ENCODE measurements around the gene CIITA. TPM values are rescaled to one million over a fixed set of nuclear protein-coding genes. Genes with fewer than 3 reads are reported as not detected.
A peak's percentile ranks its signal among the peaks of the same experiment; 100 is the strongest.

CIITA gene
- total and polyA plus RNA-seq, 10 of the 15 experiments (the other 5 are each of a cell fraction or from before 2014, with no cell fraction given), result 11.5 to 145 (median 49.7) TPM

GRCh38 chr16:10878328-10878643 is 1.3 kb downstream of the CIITA start:
- Histone ChIP-seq H3K36me3 (ENCODE audit: control insufficient read depth in 2 of 2, insufficient read depth in 2 of 2, low read length in 1 of 2) (peaks cover 5% of the 10 kb centered on the region in 2 experiments; a peak in 2 of 4 replicates), H2AFZ (ENCODE audit: control insufficient read depth, low read depth, low read length) (no peak overlapping the region), H3K4me3 (peak overlapping the region; percentile 78), H3K9ac (ENCODE audit: control insufficient read depth, insufficient read depth, low read length) (peak overlapping the region; percentile 85), H3K27ac (ENCODE audit: control insufficient read depth, insufficient read depth) (peak overlapping the region; percentile 94), H3K4me1 (ENCODE audit: control insufficient read depth, insufficient read depth, low read length) (peaks cover 46% of the 10 kb centered on the region), H4K20me1 (ENCODE audit: control insufficient read depth, insufficient read depth) (peaks cover 2% of the 10 kb centered on the region; the same call in 1 of the 2 replicates), H3K4me2 (ENCODE audit: control insufficient read depth, insufficient read depth) (peak overlapping the region; percentile 70), H3K27me3 (replicated peaks in 1 of 2; ENCODE audit: control insufficient read depth in 2 of 2, insufficient read depth in 2 of 2, low read length in 1 of 2) (no peaks in the 10 kb centered on the region), H3K79me2 (ENCODE audit: control insufficient read depth, insufficient read depth, low read length) (peaks cover 60% of the 10 kb centered on the region), H3K9me3 (replicated peaks; ENCODE audit: control insufficient read depth, insufficient read depth, low read length) (no peaks in the 10 kb centered on the region)
- in situ Hi-C loops (cut with MboI), result loop anchor here (5.0 to 25.0 kb wide), 3 partner anchors 136 to 1741 kb away; partner anchors contain the start of gene NUBP1
- BruUV-seq (replicated peaks), result no TSS peak
- WGBS (ENCODE audit: insufficient coverage, insufficient replicate concordance, low lambda C conversion rate, missing lambda C conversion rate), result 0% methylated on average over 4 of the region's 4 CpGs
- ATAC-seq, result peak; percentile 45
- no peak for DNase-seq (ENCODE audit: low read depth, low spot score)
- CTCF ChIA-PET, result interaction anchor here (0.7 to 6.3 kb wide), 29 partner anchors 9 to 363 kb away, joined by 3 to 91 read pairs (median 6); no protein-coding TSS in a partner anchor
- intact Hi-C loops (cut with micrococcal nuclease; ENCODE audit: unreplicated experiment), result no loop called here
- RAD21 ChIA-PET (ENCODE audit: unreplicated experiment), result interaction anchor here (0.7 to 6.3 kb wide), 30 partner anchors 9 to 565 kb away, joined by 3 to 142 read pairs (median 12); partner anchors contain the start of genes DEXI and NUBP1
- SMC1A ChIA-PET (ENCODE audit: uncharacterized antibody, unreplicated experiment), result interaction anchor here (0.8 to 5.9 kb wide), 35 partner anchors 8 to 492 kb away, joined by 3 to 133 read pairs (median 8); partner anchors contain the start of genes CLEC16A, DEXI and NUBP1
- FAIRE-seq, result no peak
- TF ChIP-seq BMI1 (IDR thresholded peaks at IDR 0.05; ENCODE audit: borderline replicate concordance) (0 out of 2 replicates have a peak, but pooled peaks have one; percentile 44), IKZF1 (conservative IDR thresholded peaks at IDR 0.05) (no peak), IKZF2 (IDR thresholded peaks at IDR 0.05) (peak in 1 of 2 experiments; percentile 38; a peak in 2 of 4 replicates), SUPT20H (IDR thresholded peaks at IDR 0.05; ENCODE audit: borderline replicate concordance, control insufficient read depth, low read depth, low read length) (no peak), MTA2 (IDR thresholded peaks at IDR 0.05; ENCODE audit: low read depth) (peak; percentile 16; the same call in 1 of the 2 replicates), RAD51 (IDR thresholded peaks at IDR 0.05) (peak; percentile 54; the same call in 1 of the 2 replicates), POLR2A (IDR thresholded peaks at IDR 0.05; ENCODE audit: low read depth, low read length) (no peak), MEF2B (IDR thresholded peaks at IDR 0.05; ENCODE audit: partially characterized antibody, poor library complexity, severe bottlenecking) (peak; percentile 51), GABPA (IDR thresholded peaks at IDR 0.05; ENCODE audit: low read depth) (no peak), NR2F1 (conservative IDR thresholded peaks at IDR 0.05) (no peak), WRNIP1 (IDR thresholded peaks at IDR 0.05; ENCODE audit: borderline replicate concordance, low read depth, low read length) (peak; percentile 96; the same call in 1 of the 2 replicates), ATF7 (IDR thresholded peaks at IDR 0.05; ENCODE audit: low read depth) (peak; percentile 50), SPI1 (IDR thresholded peaks at IDR 0.05; ENCODE audit: borderline replicate concordance, insufficient read depth, low read depth, low read length) (0 out of 2 replicates have a peak, but pooled peaks have one; percentile 1), BCLAF1 (IDR thresholded peaks at IDR 0.05) (no peak), CBX3 (IDR thresholded peaks at IDR 0.05; ENCODE audit: borderline replicate concordance, low read depth) (no peak), HSF1 (IDR thresholded peaks at IDR 0.05; ENCODE audit: low read depth, low read length) (no peak), POU2F2 (IDR thresholded peaks at IDR 0.05; ENCODE audit: borderline replicate concordance, low read depth, low read length) (0 out of 3 replicates have a peak, but pooled peaks have one; percentile 17), PAX5 (IDR thresholded peaks at IDR 0.05; ENCODE audit: borderline replicate concordance, low read depth, low read length) (peak; percentile 70), ETV6 (conservative IDR thresholded peaks at IDR 0.05 in 1 of 2, IDR thresholded peaks at IDR 0.05 in 1 of 2; ENCODE audit: borderline replicate concordance in 1 of 2, low read depth in 1 of 2) (no peak), CHD1 (IDR thresholded peaks at IDR 0.05; ENCODE audit: low read depth, low read length) (no peak), FOXK2 (IDR thresholded peaks at IDR 0.05) (no peak)
- POLR2A ChIA-PET, result interaction anchor here (0.6 to 6.1 kb wide), 25 partner anchors 8 to 217 kb away, joined by 3 to 133 read pairs (median 5); partner anchors contain the start of genes DEXI and NUBP1
